ENCODE results near the gene TMEM256. TPM values are rescaled to one million over a fixed set of nuclear protein-coding genes. Genes with fewer than 3 reads are reported as not detected.

The TMEM256 gene
- total and polyA plus RNA-seq, 9 of the 15 experiments (the other 6 are each of a cell fraction or from before 2014, with no cell fraction given) = 43.4 to 177 (median 68.5) TPM

DNA sequence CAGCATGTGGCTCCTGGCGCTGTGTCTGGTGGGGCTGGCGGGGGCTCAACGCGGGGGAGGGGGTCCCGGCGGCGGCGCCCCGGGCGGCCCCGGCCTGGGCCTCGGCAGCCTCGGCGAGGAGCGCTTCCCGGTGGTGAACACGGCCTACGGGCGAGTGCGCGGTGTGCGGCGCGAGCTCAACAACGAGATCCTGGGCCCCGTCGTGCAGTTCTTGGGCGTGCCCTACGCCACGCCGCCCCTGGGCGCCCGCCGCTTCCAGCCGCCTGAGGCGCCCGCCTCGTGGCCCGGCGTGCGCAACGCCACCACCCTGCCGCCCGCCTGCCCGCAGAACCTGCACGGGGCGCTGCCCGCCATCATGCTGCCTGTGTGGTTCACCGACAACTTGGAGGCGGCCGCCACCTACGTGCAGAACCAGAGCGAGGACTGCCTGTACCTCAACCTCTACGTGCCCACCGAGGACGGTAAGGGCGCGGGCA, 4.4 kb upstream of the TMEM256 start (continued):
- no peak for TF ChIP-seq MTF1 (CRISPR knock-in tag; IDR thresholded peaks at IDR 0.05; ENCODE audit: borderline replicate concordance)
- TF ChIP-seq SMARCE1 (IDR thresholded peaks at IDR 0.05) = no peak
- no peak for TF ChIP-seq CEBPB (tag; IDR thresholded peaks at IDR 0.05)
- no peak for TF ChIP-seq EGR1 (conservative IDR thresholded peaks at IDR 0.05)
- TF ChIP-seq RBM22 (IDR thresholded peaks at IDR 0.05; ENCODE audit: low read depth, low read length, poor library complexity, severe bottlenecking) = no peak

DNA sequence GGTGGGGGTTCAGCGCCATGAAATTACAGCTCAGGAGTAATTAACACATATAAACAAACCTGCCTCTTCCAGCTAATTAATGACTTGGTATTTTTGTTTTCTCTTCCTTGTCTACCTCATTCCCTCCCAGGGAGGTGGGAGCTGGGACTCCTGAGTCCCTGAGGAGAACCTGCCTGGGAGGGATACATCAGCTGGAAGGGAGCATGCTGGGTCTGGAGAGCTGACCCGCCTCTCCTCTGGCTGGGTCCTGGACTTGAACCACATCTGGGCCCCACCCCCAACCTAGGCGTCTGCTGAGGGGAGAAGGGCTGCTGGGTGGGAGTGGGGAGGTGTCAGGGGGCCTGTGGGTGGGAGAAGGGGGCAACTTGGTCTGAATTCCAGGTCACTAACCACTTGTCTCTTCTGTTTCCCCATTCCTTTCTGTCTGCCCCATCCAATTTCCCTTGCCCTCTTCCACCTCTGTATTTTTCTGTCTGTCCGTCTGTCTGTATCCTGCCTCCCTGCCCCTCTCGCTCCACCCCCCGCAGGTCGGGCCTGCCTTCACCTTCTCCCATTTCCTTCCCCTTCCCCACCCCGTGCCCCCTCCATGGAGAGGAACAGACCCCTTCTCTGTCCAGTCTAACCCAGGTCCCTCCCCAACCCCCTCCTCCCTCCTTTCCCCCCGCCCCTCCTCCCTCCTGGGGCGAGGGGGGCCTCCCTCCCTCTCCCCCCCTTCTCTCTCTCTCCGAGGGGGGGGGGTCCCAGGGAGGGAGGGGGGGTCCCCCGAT, 3.8 kb upstream of the TMEM256 start, which contains the start of gene NLGN2:
Gene NLGN2, plus strand, starts transcription at position 361 of the 767 bp plus-strand sequence. CDS start 411 bp downstream, outside the sequence.
- Histone ChIP-seq H3K9me3 (replicated peaks; ENCODE audit: control insufficient read depth, insufficient read depth, low read depth, low read length) (no peaks in the 10 kb centered on the region), H3K27me3 (ENCODE audit: control insufficient read depth in 2 of 2, insufficient read depth in 2 of 2, low read length in 2 of 2) (no peaks in the 10 kb centered on the region), H3K4me3 (no peak within 1 kb of the TSS), H3K9me1 (ENCODE audit: control insufficient read depth, insufficient read depth, low read length) (no peaks in the 10 kb centered on the region), H3K4me2 (ENCODE audit: insufficient read depth, low read length) (no peak within 1 kb of the TSS), H3K4me1 (replicated peaks in 1 of 2; ENCODE audit: control insufficient read depth in 2 of 2, insufficient read depth in 2 of 2, low read length in 2 of 2) (peaks cover 10 to 30% of the 10 kb centered on the region in 2 experiments; a peak in 3 of 5 replicates), H3K79me2 (ENCODE audit: control insufficient read depth, insufficient read depth, low read length) (peaks cover 7% of the 10 kb centered on the region; the same call in 2 of the 3 replicates), H3K9ac (ENCODE audit: insufficient read depth in 1 of 2, low read depth in 2 of 2, low read length in 2 of 2) (0 out of 4 replicates have a peak within 1 kb of the TSS, but pooled peaks of 1 of the 2 experiments have one; percentile 17), H3K27ac (ENCODE audit: extremely low read depth, low read depth, low read length) (no peak within 1 kb of the TSS), H2AFZ (ENCODE audit: low read depth, low read length) (no peak within 1 kb of the TSS), H3K36me3 (ENCODE audit: control insufficient read depth, insufficient read depth, low read length) (0 out of 3 replicates have a peak, but pooled peaks cover 3% of the 10 kb centered on the region), H4K20me1 (replicated peaks; ENCODE audit: control insufficient read depth, insufficient read depth, low read length) (no peaks in the 10 kb centered on the region)
- ATAC-seq = no peak
- CTCF ChIA-PET (ENCODE audit: low intra/inter-chr PET ratio) = no interaction called here
- no peak for FAIRE-seq
- POLR2A ChIA-PET = interaction anchor here (0.5 to 0.7 kb wide), 3 partner anchors 16 to 1665 kb away, joined by 3 read pairs; no protein-coding TSS in a partner anchor
- intact Hi-C loops (cut with micrococcal nuclease) = no loop called here
- DNase-seq (ENCODE audit: extremely low read depth in 1 of 4, low spot score in 3 of 4) = no peak
- no TSS peak for BruUV-seq (replicated peaks)
- in situ Hi-C loops (cut with MboI) = no loop called here
- 40% methylated on average over 2 of the region's 12 CpGs for WGBS (ENCODE audit: insufficient coverage, low coverage, missing lambda C conversion rate)
- TF ChIP-seq SPI1 (IDR thresholded peaks at IDR 0.05; ENCODE audit: borderline replicate concordance, low read depth, low read length) (no peak), HDAC6 (IDR thresholded peaks at IDR 0.05; ENCODE audit: low read depth, low read length) (no peak), ZNF699 (CRISPR knock-in tag; IDR thresholded peaks at IDR 0.05; ENCODE audit: insufficient replicate concordance) (no peak), ZNF354B (CRISPR knock-in tag; IDR thresholded peaks at IDR 0.05) (no peak), POLR3A (IDR thresholded peaks at IDR 0.05; ENCODE audit: borderline replicate concordance, extremely low read depth, insufficient read depth, insufficient read length) (no peak), MEIS2 (IDR thresholded peaks at IDR 0.05; ENCODE audit: partially characterized antibody) (no peak)
- TF ChIP-seq, protein P1, sequence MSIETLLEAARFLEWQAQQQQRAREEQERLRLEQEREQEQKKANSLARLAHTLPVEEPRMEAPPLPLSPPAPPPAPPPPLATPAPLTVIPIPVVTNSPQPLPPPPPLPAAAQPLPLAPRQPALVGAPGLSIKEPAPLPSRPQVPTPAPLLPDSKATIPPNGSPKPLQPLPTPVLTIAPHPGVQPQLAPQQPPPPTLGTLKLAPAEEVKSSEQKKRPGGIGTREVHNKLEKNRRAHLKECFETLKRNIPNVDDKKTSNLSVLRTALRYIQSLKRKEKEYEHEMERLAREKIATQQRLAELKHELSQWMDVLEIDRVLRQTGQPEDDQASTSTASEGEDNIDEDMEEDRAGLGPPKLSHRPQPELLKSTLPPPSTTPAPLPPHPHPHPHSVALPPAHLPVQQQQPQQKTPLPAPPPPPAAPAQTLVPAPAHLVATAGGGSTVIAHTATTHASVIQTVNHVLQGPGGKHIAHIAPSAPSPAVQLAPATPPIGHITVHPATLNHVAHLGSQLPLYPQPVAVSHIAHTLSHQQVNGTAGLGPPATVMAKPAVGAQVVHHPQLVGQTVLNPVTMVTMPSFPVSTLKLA (conservative IDR thresholded peaks at IDR 0.05) = no peak
- TF ChIP-seq, protein P2, sequence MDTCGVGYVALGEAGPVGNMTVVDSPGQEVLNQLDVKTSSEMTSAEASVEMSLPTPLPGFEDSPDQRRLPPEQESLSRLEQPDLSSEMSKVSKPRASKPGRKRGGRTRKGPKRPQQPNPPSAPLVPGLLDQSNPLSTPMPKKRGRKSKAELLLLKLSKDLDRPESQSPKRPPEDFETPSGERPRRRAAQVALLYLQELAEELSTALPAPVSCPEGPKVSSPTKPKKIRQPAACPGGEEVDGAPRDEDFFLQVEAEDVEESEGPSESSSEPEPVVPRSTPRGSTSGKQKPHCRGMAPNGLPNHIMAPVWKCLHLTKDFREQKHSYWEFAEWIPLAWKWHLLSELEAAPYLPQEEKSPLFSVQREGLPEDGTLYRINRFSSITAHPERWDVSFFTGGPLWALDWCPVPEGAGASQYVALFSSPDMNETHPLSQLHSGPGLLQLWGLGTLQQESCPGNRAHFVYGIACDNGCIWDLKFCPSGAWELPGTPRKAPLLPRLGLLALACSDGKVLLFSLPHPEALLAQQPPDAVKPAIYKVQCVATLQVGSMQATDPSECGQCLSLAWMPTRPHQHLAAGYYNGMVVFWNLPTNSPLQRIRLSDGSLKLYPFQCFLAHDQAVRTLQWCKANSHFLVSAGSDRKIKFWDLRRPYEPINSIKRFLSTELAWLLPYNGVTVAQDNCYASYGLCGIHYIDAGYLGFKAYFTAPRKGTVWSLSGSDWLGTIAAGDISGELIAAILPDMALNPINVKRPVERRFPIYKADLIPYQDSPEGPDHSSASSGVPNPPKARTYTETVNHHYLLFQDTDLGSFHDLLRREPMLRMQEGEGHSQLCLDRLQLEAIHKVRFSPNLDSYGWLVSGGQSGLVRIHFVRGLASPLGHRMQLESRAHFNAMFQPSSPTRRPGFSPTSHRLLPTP (IDR thresholded peaks at IDR 0.05; ENCODE audit: borderline replicate concordance, extremely low read depth, insufficient read length) = no peak
- TF ChIP-seq, protein P3, sequence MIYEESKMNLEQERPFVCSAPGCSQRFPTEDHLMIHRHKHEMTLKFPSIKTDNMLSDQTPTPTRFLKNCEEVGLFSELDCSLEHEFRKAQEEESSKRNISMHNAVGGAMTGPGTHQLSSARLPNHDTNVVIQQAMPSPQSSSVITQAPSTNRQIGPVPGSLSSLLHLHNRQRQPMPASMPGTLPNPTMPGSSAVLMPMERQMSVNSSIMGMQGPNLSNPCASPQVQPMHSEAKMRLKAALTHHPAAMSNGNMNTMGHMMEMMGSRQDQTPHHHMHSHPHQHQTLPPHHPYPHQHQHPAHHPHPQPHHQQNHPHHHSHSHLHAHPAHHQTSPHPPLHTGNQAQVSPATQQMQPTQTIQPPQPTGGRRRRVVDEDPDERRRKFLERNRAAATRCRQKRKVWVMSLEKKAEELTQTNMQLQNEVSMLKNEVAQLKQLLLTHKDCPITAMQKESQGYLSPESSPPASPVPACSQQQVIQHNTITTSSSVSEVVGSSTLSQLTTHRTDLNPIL (CRISPR knock-in tag; IDR thresholded peaks at IDR 0.05) = no peak
